HL-60 (cell line): ENCODE data around the gene SLC17A2.

Source experiments
- DNase-seq, 2 experiments: peaks; one replicate each; pipeline ENCODE4 v3.0.0-alpha.2; 2010 to 2020; ENCODE audit warnings: low read depth in 1 of 2, low spot score in 1 of 2
- H3K27ac ChIP-seq: fragments of 250-450 bp; sonication (Bioruptor Pico); replicated peaks from 2 replicates; pipeline ENCODE4 v1.5.1; 2020; ENCODE audit warnings: mild to moderate bottlenecking, moderate library complexity
- H3K27me3 ChIP-seq: fragments of 250-450 bp; sonication (Bioruptor Pico); 2 replicates; pipeline ENCODE4 v1.5.1; 2021; ENCODE audit warnings: mild to moderate bottlenecking, moderate library complexity; ENCODE audit not compliant: insufficient read depth, poor library complexity, severe bottlenecking
- H3K4me3 ChIP-seq: replicated peaks from 2 replicates; pipeline ENCODE4 v1.5.1; 2011; ENCODE audit warnings: mild to moderate bottlenecking, control low read depth, low read length; ENCODE audit not compliant: insufficient read depth
- GABPA ChIP-seq: IDR thresholded peaks from 2 replicates; pipeline ENCODE4 v1.6.1; 2012; ENCODE audit warnings: low read depth
- POLR2AphosphoS5 ChIP-seq: IDR thresholded peaks from 2 replicates; pipeline ENCODE4 v1.6.1; 2012; ENCODE audit warnings: low read depth
- REST ChIP-seq: IDR thresholded peaks from 2 replicates; pipeline ENCODE4 v1.6.1; 2012; ENCODE audit warnings: low read depth; ENCODE audit not compliant: insufficient replicate concordance
- SPI1 ChIP-seq: IDR thresholded peaks from 2 replicates; pipeline ENCODE4 v1.6.1; 2012; ENCODE audit warnings: low read depth, mild to moderate bottlenecking, borderline replicate concordance
- long read RNA-seq: library from polyadenylated mRNA; unstranded; transcript quantifications from one replicate; pipeline ENCODE4 v2.0.0, GENCODE V29; 2020
- TF ChIP-seq, protein P1 (sequence below): IDR thresholded peaks from one replicate; pipeline ENCODE4 v1.5.1; 2011; ENCODE audit warnings: low read length, control low read depth, inconsistent platforms; ENCODE audit not compliant: insufficient read depth

SLC17A2 gene
- long read RNA-seq: 0 reads

DNA sequence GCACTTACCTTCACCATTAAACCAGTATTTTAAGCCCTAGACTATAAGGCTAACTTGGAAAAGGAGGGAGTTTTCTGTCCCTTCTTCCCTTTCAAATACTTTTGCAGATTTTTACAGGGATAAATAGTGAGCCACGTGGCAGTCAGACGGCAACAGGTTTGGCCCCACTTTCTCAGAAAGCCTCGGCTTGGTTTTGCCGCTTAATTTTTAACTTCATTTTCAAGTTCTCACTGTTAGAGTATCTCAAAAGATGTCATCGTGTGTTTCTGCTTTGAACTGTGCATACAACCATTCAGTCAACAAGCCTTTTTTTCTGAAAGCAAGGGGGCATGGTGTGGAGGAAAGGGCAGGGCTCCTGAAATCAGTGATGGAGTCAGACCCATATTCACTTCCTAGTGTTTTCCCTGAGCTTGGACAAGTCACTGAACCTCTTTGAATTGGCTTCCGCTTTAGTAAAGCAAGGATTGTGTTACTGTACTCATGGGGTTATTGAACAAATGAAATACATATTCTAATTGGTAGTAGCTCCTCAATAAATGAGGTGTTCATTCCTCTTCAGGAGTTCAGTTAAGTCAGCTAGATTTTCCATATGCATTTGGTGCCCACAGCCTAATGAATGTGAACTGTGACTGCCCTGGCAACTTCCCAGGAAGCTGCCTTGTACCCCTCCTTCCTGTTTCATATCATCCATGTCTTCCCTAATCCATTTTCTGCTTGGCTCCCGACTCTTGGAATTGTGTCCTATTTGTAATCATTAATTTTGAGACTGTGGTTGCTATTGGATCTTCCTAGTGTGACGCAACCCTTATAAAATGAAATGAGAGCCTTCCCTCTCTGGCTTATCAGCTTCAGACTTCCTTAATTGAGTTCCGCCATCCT, at the start of gene SLC17A2:
Gene SLC17A2, minus strand, starts transcription at position 160 of the 879 bp plus-strand sequence. CDS start 4,895 bp downstream, outside the sequence.
- no peaks in the 10 kb centered on the region for H3K27me3 ChIP-seq
- H3K4me3 ChIP-seq: no peak within 1 kb of the TSS
- DNase-seq: no peak
- TF ChIP-seq POLR2AphosphoS5 (no peak), SPI1 (no peak), GABPA (no peak), REST (no peak)
- TF ChIP-seq, protein P1, sequence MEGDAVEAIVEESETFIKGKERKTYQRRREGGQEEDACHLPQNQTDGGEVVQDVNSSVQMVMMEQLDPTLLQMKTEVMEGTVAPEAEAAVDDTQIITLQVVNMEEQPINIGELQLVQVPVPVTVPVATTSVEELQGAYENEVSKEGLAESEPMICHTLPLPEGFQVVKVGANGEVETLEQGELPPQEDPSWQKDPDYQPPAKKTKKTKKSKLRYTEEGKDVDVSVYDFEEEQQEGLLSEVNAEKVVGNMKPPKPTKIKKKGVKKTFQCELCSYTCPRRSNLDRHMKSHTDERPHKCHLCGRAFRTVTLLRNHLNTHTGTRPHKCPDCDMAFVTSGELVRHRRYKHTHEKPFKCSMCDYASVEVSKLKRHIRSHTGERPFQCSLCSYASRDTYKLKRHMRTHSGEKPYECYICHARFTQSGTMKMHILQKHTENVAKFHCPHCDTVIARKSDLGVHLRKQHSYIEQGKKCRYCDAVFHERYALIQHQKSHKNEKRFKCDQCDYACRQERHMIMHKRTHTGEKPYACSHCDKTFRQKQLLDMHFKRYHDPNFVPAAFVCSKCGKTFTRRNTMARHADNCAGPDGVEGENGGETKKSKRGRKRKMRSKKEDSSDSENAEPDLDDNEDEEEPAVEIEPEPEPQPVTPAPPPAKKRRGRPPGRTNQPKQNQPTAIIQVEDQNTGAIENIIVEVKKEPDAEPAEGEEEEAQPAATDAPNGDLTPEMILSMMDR: no peak
- H3K27ac ChIP-seq: no peak within 1 kb of the TSS

- Histone ChIP-seq H3K27me3 (no peaks in the 10 kb centered on the region), H3K4me3 (no peak overlapping the region), H3K27ac (no peak overlapping the region)
- TF ChIP-seq, protein P1: no peak
- no peak for TF ChIP-seq POLR2AphosphoS5
- TF ChIP-seq GABPA: no peak
- TF ChIP-seq REST: no peak
- no peak for TF ChIP-seq SPI1
- no peak for DNase-seq
Observed at GRCh38 chr6:25975923-25976560, 45.6 kb upstream of the SLC17A2 start.

GRCh38 chr6:25973923-25974555, 43.5 kb upstream of the SLC17A2 start:
- TF ChIP-seq SPI1: no peak
- TF ChIP-seq REST: no peak
- TF ChIP-seq, protein P1: no peak
- TF ChIP-seq GABPA: no peak
- no peak for TF ChIP-seq POLR2AphosphoS5
- H3K4me3 ChIP-seq: no peak overlapping the region
- no peak for DNase-seq
- no peak overlapping the region for H3K27ac ChIP-seq
- no peaks in the 10 kb centered on the region for H3K27me3 ChIP-seq
